Medulla oblongata (tissue), 1 donor: ENCODE results near the gene ABLIM1.

Experiments
- DNase-seq: peaks from one replicate; pipeline ENCODE4 v3.0.0-alpha.2; 2015; ENCODE audit errors: extremely low spot score

ABLIM1 gene

DNA sequence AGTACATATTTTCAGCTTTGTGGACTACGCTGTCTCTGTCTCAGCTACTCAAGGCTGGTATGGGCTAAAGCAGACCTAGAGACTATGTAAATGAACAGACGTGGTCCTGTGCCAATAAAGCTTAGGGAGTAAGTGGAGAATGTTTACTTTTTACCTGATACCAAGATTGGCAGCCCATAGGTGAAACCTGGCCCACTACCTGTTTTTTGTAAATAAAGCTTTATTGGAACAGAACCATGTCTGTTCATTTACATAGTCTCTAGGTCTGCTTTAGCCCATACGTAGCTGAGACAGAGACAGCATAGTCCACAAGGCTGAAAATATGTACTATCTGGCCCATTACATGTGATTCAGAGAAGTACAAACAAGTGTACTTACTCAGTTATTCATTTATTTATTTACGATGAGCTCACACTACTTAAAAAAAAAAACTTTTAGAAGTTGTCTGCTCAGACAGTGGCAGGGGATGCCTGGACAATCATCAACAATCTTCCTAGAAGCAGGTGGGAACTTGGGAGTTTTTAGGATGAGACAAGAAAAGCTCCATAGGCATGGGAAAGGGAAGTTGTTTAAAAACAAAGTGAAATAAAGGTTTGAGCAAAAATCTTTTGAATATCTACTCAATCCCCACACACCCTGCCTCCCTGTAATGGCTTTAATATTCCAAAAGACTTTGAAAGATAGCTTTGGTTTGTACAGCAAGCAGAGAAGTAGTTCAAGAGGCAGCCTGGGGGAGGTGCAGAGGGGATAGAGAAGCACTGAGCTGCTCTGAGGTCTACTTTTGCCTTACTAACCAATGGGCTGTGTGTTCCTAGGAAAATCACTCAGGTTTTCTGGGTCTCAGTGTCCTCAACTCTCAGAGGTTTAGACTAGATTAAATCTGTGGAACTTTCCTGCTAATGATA lies 139.4 kb downstream of the ABLIM1 start:
- no peak for DNase-seq

DNA sequence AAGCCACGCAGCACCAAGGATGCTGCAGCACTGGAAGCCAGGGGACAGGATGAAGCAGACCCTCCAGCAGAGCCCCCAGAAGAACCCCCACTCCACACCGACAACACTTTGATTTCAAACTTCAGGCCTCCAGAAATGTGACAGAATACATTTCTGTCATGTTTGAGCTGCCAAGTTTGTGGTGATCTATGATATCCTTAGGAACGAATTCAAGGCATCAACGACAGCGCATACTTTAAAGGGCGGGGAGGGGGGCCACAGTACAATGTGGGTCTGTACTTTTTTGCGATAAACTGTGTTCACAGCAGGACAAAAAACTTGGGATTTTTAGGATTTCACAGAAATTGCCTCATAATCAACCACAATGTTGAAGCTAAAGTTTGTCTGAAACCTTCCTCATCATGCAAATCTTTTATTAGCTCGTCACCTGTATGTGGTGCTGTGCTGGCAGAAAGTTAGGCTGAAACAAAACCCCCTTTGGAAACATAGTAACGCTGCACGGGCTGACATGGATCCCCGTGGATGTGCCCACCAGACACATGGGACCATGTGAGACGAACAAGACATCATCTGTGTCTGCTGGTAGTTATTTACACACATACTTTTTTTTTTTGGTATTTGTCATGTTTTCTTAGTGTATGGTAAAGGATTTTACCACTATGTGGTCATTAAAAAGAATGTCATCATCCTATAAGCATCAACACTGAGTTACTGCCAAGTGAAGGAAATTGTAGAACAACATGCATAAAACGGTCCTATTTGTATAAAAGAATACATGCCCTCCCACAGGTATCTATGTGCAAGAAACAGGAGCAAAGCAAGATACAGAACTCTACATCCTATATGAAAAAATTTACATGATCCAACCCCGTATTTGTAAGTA lies 140.5 kb downstream of the ABLIM1 start:
- DNase-seq: no peak

DNA sequence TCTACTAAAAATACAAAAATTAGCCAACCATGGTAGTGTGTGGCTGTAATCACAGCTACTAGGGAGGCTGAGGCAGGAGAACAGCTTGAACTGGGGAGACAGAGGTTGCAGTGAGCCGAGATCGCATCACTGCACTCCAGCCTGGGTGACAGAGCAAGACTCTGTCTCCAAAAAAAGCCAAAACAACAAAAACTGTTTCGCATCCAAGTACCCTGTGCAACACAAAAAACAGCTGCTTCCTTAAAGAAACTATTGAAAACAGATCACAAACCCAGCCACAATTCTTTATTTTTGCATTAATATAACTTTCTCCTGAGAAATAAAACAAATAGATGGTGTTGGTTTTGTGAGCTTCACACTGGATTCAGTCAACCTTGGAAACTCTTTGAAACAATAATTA lies 141.7 kb downstream of the ABLIM1 start:
- no peak for DNase-seq

DNA sequence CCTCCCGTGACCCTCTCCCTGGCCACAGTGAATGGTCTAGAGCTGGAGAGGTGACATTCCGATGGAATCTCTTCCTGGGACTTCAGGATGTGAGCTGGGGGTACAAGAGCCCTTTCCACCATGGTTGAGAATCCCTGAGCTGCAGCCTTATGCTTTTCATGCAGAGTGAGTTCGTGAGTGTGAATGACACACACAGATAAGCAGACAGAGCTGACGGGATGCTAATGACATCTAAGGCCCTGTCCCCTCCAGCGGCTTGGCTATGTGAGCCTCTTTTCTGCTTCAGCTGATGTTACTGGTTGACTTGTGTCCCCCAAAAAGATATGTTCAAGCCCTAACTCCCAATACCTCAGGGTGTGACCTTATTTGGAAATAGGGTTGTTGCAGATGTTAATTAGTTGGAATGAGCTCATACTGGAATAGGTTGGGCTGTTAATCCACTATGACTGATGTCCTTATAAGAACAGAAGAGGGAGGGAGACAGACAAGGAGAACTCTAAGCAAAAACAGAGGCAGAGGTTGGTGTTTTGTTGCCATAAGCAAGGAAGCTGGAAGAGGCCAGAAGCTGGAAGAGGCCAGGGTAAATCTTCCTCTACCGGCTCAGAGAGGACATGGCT lies 142.7 kb downstream of the ABLIM1 start:
- no peak for DNase-seq

DNA sequence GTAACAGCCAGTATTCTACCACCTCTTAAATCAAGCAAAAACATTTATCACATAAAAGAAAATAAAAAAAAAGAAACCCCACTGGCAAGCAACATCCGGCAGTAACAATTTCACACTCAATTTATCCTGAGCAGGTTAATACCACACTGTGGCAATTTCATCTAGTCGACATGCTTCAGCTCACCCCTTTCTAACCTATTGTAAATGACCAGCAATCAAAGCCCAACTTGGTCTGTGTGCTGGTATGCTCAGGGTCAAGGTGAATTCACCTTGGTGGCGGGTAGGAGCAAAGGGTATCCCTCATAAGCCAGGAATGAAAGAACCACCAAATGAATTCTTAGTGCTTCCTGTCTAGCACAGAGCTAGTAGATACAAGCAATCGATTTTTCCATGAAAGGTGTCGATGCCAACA lies 144.7 kb downstream of the ABLIM1 start:
- no peak for DNase-seq

DNA sequence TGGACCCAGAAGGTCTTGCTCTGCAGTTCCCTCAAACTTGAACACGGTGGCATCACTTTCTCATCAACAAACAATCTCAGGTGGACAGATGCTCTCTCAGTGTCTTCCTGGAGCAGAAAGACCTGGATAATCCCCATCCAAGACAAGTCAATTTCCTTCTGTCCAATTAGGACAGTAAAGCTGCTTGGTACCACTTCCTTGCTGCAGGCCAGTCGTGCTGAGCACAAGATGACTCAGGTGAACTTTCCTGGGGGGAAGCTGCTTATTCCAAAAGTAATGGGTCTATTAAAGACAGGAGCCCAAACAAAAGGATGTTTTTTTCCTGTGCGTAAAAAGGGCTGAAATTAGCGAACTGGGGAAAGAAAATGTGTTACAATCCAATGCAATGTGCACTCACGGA lies 146.2 kb downstream of the ABLIM1 start:
- DNase-seq: no peak

DNA sequence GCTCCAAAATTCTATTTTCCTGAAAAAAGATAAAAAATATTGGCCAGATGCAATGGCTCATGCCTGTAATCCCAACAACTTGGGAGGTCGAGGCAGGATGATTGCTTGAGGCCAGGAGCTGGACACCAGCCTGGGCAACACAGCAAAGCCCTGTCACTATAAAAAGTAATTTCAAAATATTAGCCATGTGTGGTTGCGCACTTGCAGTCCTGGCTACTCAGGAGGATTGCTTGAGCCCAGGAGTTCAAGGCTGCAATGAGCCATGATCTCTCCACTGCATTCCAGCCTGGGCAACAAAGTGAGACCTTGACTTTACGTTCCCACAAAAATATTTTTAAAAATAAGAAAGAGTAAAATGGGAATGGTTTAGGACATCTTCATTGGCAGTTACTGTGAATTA lies 149.7 kb downstream of the ABLIM1 start:
- DNase-seq: no peak

DNA sequence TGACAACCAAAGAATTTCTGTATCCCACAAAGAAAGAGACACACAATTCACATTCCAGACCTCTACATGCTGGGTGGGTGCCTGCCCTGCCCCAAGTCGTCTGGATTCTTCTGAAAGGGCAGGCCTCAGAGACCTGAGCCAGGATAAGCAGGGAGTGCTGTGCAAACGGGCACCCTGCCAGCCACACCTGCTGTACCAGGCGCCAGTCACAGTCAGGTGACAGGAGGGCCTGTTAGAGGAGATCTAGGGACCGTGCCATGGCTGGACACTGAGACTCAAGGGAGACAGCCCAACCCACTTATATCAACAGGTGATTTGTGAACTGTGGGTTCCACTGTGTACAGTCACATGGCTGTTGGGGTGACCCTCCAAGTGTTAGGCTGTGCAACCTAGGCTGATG lies 150.6 kb downstream of the ABLIM1 start:
- no peak for DNase-seq

DNA sequence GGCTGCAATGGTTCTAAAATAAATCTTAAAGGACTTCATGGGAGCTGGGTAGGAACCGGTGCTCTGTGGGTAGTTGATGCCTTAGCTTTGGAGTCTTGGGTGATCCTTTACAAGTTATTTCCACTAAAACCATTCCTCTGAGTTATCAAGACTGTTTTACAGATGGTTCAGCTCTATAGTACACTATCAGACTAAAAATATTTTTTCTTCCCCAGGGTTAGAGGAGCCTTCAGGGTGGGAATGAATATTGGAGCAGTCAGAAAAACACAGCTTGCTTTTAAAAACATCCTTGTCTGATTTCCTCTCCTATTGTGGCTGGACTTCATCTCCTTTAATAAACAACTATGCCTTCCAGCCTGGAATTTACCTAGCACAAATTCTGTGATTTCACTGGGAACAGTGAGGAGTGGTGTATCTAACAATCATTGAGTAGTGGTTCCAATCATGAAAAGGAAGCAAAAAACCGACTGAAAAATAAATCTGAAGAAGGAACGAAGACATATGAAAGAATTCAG lies 151.1 kb downstream of the ABLIM1 start:
- DNase-seq: no peak

DNA sequence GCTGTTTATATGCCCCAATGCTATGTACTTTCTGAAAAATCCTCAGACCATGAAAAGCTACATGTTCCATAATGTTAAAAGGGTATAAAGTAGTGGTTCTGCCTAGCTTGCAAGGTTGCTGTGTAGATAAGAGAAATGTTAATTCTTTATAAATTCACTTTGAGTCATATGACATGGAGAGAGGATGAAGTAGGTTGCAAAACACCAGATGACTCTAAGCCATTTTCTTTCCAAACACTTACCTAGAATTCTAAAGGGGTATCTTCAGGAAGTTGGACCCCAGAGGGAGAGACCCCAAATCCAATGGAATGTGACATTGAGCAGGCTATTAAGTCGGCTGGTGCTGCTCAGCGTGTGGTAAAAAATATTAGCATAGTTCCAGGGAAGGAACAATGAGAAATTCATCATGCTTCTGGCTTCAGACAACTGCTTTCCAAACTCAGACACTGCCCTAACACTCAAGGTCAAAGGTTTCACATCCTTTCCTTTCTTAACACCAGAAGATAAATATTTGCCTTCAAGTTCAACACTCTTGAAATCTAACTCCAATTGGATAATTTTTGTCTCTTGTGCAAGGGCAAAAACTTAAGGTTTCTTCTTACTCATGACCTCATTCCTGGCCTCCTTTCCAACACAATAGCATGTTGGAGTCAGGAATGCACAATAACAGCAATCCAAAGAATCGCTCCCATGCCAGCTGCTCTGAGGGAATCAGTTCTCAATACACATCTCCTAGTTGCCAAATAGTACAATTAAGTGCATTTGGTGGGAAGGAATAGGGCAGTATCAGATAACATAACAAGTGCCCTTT lies 153.1 kb downstream of the ABLIM1 start:
- peak; percentile 36 for DNase-seq

DNA sequence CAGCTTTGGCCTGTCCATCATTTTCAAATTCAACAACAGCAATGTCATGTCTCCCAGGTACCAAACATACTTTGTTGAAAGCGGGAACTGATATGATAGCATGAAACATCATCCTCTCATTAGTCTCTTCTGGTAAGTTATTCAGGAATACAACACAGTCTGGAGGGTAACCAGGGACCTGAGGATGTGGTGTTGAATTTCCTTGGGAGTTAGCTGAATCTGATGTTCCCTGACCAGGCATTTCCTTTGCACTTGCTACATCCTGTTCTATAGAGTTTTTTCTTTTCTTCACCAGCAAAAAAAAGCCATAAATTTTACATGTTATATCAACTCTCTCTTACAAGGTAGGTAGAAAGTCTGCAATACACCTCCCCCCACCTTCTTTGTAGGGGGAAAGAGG lies 156.0 kb downstream of the ABLIM1 start:
- DNase-seq: no peak

DNA sequence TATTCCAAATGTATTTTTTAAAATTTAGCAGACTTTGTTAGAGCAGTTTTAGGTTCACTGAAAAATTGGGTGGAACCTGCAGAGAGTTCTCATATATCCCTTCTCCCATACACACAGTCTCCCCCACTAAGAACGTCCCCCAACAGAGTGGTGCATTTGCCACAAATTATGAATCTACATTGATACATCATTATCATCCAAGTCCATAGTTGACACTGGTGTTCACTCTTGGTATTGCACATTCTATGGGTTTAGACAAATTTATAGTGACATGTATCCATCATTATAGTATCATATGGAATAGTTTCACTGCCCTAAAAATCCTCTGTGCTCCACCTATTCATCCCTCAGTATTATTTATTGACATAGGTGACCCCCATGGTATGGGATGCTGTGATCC lies 156.4 kb downstream of the ABLIM1 start:
- no peak for DNase-seq

DNA sequence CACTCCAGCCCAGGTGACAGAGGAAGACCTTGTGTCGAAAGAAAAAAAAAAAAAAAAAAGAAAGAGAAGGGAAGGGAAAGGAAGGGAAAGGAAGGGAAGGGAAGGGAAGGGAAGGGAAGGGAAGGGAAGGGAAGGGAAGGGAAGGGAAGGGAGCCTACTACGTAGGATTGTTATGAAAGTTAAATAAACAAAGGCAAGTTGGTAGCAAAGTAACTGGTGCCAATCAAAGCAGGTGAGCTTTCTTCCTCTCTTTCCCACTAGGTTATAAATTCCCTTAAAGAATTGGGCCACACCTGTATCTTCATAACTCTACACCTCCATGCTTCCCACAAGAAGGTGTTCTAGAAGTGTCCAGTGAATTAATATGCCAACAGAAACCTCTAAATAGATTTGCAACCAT lies 157.4 kb downstream of the ABLIM1 start:
- no peak for DNase-seq

DNA sequence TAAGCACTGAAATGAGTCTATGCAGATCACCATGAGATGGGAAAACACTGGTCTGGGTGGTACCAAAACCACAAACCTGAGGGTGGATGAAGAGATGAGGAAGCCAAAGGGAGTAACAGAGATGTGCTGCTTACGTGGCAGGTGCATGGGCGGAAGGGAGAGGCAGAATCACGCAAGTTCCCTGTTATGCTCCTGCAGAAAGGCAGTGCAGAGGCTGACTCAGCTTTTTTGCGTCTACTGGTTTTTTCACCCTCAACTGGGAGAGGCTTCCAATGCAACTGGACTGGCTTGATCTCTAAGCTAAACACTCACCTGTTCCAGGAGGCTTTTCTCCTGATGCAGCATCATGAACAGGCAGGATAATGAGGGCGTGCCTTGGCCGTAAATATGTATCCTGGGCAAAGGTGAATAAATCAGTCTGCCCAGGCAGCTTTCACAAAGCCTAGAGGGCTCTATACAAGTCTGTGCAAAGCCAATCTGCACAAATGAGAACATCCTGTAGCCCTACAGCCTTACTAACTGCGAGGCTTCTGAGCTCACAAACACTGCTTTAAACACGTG lies 158.4 kb downstream of the ABLIM1 start:
- no peak for DNase-seq

DNA sequence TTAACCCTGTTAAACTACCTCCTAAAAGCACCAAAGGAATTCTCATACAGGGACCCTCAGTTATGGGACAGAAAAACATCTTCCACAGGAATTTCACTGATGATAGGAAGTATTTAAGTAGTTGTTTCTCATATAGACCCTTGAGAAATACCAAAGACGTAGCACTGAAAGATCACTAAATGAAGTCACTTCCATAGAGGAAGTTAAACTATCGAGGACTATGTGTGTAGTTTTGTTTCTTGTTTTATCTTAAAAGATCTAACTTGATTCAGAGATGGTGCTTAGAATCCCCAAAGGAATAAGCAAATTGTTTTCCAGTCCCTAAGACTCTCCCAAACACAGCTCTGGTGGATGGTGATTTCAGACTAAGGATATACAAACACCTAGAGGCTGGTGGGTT lies 159.0 kb downstream of the ABLIM1 start:
- no peak for DNase-seq

DNA sequence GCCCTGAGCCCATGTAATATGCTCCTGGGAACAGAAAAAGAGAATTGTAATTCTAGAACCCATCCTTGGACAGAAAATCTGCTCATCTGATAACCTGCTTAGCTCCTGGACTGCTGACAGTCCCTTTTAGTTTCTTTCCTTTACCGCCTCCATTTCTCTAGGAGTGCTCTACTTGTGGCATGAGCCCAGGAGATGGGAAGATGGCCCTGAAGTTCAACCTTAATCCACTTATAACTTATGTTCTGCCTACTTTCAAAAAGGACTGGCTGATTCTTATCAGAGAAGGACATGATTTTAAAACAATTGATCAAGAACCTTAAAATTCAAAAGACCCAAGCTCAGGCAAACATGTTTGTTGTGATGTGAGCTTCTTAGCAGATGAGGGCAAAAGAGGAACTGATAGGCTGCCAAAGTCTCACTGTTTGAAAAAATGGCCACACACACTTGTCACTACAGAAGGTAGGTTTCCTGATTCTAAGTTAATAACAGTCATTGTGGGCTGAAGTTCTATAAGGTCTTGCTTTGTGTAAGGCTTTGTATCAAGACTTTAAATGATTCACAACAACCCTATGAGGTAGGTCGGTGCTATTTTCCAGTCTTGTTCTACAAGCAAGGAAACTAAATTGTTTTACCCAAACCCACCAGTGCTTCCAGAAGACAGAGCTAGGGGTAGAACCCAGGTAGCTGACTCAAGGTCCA lies 159.5 kb downstream of the ABLIM1 start:
- DNase-seq: no peak

DNA sequence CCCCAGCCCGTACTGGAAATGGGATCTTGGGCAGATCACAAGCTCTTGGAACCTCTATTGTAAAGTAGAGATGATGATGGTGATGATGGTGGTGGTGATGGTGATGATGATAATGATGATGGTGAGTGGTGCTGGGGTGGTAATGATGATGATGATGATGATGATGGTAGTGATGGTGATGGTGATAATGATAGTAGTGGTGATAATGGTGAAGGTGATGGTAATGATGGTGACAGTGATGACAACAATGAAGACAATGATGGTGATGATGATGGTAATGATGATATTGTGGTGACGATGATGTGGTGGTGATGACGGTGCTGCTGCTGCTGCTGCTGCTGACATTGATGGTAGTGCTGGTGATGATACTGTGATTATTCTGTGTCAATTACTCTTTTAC lies 162.8 kb downstream of the ABLIM1 start:
- no peak for DNase-seq

DNA sequence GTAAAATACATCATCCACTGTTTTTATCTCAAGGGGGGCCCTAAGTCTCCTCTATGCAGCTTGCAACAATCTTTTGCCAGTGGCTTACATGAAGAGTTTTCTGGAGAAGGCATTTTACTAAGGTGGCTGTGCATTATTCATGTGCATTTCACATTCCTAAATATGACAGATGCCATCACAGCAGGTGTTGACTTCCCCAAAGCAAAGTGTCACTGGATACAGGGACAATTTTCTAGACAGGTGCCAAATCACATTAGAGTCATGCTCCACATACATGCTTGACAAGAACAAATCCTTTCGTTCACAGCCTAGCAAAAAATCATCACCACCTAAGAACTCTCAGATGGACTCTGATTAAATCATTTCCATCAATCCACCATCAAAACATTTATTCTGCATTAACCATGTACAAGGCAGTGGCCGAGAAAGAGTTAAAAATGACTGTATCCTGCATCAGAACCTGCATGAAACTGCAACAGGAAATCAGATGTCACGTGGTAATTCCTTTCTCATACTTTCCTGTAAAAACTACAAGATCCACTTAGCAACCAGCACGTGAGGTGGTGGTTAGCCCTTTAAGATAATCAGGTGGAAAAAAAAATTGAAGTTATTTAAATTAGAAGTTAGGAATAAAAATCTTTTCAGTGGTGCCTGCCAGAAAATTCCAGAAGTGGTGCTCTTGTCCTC lies 165.6 kb downstream of the ABLIM1 start:
- DNase-seq: no peak

DNA sequence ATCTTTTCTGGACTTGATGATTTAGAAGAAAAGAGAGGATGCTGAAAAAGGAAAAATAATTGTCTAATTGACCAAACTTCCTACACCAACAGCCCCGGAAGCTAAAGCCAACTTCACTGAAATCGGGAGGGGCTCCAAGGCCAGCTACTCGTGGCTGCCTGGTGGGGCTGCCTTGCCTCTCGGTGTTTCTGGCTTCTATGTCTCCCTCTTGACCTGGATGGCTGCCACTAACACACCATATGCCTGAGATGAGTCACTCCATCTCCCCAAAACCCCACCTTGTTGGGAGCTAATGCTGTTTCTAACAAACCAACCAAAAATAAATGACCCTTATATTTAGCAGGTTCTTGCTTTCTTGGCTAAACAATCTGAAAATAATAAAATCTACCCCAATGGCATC lies 166.1 kb downstream of the ABLIM1 start:
- peak; percentile 48 for DNase-seq

DNA sequence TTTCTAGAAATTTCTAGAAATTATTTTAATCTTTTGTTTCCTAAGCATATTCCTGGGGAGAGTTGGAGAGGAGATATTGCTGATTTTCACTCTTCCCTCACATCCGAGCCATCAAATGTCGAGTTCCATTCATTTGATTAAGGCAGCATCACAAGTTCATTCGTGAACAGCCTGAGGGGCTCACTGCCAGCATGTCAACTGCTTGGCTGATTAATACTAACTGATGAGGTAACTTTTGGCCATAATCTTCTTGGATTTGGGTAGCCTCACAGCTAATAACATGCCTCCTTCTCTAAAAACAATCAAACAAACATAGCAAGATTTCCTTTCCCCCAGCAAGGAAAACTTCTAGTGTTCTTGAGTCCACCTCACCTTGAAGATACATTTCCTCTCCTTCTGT lies 166.7 kb downstream of the ABLIM1 start:
- peak; percentile 46 for DNase-seq
